ENCODE data around the gene CFAP20DC.
"Not testable (repeated sequence)": the region's sequence is repeated elsewhere in the genome, so short reads cannot be mapped to it uniquely, and the experiment has no call there.

The CFAP20DC gene

DNA sequence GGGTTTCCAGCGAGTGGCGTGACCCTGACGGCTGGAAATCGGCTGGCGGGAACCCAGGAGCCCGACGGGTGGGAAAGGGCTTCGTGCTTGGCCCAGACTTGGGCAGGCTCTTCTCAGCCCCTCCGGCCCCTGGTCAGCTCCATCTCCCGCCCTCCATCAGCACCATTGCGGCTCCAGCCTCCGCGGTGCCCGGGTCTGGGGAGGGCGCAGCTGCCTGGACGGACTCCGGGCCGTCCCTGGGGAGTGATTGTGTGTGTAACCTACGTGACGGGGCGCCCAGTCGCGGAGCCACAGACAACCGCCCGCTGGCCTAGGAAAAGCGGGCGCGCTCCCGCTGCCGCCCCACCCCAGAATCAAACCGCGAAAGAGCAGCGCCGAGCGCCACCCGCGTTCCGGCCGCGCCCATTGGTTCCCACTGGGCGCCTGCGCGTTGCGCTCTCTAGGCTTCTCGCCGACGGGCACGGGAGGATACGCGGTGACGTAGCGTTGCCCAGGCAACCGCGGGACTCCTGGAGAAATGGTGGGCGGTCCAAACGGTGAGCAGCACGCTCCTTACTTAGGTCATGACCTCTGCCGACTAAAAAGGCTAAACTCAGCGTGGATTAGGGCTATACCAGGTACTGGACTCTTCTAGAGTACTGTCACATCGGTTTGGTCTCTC lies at the start of gene CFAP20DC:
Gene CFAP20DC (minus strand): TSS at position 355 of the 661 bp plus-strand sequence. CDS start 394 bp downstream, outside the sequence.
- peak; percentile 63 to 87 (median 84) for DNase-seq

DNA sequence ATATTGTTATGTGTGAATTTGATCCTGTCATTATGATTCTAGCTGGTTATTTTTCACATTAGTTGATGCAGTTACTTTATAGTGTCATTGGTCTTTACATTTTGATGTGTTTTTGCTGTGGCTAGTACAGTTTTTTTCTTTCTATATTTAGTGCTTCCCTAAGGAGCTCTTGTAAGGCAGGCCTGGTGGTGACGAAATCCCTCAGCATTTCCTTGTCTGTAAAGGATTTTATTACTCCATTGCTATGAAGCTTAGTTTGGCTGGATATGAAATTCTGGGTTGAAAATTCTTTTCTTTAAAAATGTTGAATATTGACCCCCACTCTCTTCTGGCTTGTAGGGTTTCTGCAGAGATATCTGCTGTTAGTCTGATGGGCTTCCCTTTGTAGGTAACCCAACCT lies 48.7 kb upstream of the CFAP20DC start:
- DNase-seq, result not testable (repeated sequence)

DNA sequence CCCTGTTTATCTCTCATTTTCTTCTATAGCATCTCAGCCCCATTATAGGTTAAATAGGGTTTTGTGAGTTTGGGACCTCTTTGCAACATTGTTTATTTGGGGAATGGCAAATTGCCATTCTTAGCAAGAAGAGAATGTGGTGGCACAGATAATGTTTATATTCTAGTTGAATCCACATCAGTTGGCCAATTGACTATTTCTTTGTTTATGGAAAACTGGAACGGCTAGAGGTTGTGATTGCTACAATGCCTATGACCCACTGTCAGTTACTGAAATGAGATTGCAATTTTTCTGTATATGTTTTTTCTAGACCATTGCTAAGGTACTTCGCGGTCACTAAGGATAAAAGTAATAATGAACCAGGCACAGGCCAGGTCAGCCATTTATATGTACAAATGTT lies 44.6 kb upstream of the CFAP20DC start:
- no peak for DNase-seq

DNA sequence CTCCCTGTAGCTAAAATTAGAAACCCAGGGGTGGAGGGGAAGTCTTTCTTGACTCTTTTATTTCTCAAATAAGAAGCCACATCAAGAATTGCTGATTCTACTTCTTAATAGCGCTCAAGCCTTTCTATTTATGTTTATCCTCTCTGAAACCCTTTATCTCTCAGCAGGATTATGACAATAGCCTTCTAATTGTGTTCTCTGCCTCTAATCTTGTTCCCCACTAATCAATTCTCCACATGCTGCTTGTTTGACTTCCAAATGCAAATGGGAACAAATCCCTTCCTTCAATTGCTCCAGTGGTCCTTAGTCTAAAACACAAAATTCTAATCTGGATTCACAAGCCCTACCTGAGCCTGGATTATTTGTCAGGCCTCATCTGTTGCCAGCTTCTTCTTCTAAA lies 43.7 kb upstream of the CFAP20DC start:
- DNase-seq, result no peak

DNA sequence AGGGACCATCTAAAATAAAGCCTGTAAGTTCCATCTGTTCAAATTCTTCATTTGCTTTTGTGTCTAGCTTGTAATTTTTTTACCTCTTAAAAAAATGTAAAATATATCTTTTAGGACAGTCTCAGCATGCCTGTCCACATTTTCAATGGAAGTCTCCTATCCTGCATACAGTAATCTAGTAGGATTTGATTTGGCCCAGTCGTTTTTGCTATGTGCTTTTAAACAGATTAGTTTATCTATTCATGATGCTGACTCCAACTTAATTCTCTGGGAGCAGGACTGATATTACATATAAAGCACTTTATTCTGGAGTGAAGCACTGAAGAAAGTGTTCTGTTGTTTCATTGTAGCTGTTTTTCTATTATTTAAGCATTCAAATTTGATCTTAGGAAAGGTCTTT lies 38.9 kb upstream of the CFAP20DC start:
- no peak for DNase-seq

DNA sequence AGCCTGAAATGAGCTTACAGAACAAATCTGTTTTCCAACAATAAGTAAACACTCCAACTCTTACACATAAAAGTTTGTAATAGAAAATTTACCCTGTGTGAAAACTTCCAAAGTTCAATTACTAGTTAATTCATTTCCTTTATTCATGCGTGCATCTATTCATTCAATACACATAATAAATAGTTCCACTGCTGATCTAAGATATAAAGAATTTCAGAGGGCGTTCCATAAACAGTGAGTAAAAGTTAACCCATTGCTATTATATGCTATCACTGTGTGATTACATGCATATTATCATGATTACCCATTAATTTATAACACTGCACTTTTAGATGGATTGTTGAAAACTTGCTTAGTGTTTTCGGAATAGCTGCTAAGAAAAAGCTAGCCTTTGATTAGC lies 36.2 kb upstream of the CFAP20DC start:
- no peak for DNase-seq

DNA sequence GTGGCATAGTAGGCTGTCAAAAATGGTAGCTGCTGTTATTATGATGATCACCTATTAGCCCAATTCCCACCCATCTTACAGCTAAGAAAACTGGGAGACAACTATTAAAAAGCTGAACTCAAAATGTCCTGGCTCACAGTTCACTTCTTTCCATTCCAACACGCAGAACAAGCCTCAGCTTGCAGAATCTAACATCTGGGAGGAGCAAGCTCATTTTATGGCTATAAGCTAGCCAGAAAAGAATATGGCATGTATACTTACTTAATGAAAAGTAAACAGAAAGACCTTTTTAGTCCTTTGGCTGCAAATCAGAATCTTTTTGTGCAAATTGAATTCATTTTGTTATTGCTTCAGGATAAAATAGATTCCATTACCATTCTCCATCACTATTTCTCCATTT lies 34.8 kb upstream of the CFAP20DC start:
- DNase-seq, result no peak

DNA sequence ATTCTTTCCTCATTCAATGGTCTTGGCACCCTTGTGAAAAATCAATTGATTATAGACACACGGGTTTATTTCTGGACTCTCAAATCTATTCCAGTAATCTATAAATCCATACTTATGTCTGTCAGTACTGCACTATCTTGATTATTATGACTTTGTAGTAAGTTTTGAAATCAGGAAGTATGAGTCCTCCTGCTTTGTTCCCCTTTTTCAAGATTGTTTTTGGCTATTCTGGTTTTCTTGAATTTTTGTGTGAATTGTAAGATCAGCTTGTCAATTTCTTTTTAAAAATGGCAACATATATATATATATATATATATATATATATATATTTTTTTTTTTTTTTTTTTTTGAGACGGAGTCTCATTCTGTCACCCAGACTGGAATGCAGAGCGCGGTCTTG lies 32.3 kb upstream of the CFAP20DC start:
- DNase-seq, result no peak

DNA sequence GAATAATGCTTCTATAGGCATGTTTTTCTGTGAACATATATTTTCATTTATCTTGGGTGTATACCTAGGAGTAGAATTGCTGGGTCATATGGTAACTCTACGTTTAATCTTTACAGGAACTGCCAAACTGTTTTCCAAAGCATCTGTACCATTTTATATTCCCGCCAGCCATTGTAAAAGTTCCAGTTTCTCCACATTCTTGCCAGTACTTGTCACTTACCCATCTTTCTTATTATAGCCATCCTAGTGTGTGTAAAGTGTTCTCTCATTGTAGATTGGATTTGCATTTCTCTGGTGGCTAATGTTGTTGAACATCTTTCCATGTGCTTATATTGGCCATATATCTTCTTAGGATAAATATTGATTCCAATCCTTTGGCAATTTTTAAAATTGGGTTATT lies 31.2 kb upstream of the CFAP20DC start:
- DNase-seq, result no peak

DNA sequence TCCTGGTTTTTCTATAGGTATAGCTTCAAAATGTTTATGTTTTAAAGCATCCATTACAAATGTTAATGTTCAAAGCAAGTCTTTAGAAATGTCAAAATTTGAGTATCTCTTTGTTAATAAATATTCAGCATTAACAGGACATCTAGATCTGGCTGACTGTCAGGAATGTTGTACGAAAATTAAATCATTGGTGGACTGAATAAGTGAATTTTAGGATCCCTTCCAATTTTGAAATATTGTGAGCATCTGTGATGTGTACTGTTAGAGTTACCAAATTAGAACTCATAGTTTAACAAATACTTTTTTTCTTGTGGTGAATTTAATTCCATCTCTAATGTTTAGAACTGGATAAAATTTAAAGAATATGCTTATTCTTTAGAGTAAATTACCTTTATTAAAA lies 30.1 kb upstream of the CFAP20DC start:
- no peak for DNase-seq

DNA sequence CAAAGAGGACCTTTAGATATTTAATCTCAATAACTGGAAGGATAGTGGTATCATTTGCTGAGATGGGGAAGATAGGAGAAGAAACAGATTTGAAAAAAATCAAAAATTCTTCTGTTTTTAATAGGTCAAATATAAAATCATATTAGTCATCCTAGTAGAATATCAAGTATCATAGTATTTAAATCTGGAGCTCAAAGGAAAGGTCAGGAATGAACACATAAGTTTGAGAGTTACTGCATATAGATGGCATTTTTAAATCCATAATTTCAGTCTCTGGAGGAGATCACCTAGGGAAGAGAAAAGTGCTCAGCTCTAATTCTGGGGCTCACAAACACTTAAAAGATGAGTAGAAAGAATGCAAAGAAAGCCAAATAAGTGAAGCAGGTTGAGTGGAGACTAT lies 24.9 kb upstream of the CFAP20DC start:
- no peak for DNase-seq

DNA sequence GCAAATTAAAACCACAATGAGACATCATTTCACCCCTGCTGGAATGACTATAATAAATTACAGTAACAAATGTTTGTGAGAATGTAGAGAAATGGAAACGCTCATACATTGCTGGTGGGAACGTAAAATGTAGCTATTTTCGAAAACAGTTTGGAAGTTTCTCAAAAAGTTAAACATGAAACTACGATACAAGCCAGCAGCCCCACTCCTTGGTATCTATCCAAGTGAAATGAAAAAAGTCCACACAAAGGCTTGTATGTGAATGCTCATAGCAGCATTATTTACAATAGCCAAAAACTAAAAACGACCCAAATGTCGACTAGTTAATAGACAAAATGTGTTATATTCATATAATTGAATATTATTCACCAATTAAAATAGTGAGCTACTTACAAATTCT lies 22.9 kb upstream of the CFAP20DC start:
- no peak for DNase-seq

DNA sequence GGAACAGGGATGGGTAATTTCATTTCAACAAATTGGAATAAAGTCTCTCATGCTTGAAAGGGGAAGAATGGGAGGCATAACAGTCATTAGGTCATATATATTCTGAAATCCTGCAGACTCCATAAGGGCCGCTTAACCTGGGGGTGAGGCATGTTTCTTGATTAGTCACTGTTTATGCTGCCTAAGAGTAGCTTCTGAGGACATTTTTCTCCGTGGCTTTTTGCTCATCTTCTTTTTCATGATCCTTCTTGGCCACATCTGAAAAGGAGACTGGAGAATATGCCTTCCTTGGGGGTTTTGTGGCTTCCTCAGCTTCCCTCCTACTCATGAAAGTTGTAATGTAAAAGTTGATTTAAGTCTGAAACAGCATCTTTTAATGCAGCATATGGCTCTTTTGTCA lies 20.0 kb upstream of the CFAP20DC start:
- DNase-seq, result no peak

DNA sequence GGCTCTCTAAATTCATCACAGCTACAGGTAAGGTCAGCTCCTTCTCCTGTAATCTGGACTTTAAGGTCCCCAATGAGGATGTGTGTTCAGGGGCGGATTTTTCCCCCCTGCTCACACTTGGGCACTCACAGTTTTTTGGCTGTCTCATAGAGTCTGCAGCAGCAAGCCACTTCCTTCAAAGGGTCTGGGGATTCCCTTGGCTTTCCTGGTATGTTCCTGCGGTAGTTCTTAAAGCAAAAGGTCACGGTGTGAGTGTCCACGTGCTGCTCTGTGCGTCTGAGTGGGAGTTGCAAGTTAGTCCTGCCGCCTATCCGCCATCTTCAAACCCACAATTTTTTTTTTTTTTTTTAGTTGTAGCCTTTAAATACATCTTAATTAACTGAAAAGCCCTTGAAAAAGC lies 15.4 kb upstream of the CFAP20DC start:
- no peak for DNase-seq

DNA sequence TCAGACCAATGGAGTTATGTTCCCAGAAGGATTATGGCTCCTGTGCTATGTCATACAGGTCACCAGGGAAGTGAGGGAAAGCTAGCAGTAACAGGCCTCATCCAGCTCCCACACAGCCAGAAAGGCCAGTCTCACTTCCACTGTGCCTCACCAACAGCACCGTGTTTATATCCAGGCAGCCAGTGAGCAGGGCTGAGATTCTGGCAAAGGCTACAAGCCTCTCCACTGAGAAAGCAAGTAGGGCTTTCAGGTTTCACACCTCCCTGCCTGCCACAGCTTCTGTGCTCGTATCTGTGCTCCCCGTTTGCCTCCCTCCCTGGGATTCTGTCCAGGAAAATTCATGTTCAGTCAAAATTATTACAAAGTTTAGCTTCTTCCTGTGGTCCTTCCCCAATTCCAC lies 14.9 kb upstream of the CFAP20DC start:
- DNase-seq, result no peak

DNA sequence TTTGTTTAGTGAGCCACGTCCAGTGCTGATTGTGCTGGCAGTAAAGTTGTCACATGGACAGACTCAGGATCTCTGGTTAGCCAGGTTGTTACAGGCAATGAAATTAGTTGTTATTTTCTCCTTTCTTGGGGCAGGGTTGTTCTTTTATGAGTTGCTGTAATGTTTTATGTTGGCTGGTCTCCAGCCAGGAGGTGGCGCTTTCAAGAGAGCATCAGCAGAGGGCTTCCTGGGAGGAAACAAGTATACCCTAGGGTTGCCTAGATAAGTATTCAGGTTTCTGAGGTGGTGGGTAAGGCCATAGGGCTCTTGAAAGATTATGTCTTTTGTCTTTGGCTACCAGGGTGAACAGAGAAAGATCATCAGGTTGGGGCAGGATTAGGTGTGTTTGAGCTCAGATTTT lies 14.5 kb upstream of the CFAP20DC start:
- no peak for DNase-seq

DNA sequence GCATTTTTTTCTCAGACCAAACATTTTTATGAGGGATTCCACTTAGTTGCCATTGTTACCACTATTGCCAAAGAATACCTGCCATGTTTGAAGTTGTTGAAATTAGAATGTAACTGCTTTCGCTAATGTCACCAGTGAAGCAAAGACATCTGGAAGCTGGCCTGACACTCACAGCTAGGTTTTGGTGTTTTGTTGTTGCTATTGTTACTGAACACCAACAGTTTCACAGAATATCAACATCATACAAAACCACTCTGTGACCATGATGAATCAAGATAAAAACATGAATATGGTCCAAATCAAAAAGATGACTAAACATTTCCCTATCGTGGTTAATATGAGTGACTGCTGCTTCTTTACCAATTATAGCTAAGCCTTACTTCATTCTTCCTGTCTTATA lies 6.9 kb upstream of the CFAP20DC start:
- no peak for DNase-seq

DNA sequence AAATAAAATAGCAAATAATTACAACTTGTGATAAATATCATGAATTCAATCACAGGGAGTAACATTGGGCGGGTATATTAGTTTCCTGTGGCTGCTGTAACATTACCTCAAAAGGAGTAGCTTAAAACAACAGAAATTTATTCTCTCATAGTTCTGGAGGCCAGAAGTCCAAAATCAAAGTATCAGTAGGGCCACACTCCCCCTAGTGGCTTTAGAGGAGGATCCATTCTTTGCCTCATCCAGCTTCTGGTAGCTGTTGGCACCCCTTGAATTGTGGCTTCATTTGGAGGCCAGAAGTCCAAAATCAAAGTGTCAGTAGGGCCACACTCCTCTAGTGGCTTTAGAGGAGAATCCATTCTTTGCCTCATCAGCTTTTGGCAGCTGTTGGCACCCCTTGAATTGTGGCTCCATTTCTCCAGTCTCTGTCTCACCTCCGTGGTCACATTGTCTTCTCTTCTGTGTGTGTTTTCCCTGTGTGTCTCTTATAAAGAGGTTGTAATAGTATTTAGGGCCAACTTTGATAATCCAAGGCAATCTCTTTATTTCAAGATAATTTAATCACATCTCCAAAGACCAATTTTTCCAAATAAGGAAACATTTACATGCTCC lies 3.1 kb upstream of the CFAP20DC start:
- peak in 1 of 6 experiments; percentile 2 for DNase-seq

DNA sequence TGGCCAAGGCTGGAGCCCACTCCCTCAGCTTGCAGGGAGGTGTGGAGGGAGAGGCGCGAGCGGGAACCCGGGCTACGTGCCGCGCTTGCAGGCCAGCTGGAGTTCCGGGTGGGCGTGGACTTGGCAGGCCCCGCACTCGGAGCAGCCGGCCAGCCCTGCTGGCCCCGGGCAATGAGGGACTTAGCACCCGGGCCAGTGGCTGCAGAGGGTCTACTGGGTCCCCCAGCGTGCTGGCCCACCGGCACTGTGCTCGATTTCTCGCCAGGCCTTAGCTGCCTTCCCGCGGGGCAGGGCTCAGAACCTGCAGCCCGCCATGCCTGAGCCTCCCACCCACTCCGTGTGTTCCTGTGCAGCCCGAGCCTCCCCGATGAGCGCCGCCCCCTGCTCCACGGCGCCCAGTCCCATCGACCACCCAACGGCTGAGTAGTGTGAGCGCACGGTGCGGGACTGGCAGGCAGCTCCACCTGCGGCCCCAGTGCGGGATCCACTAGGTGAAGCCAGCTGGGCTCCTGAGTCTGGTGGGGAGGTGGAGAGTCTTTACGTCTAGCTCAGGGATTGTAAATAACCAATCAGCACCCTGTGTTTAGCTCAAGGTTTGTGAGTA lies 1.1 kb upstream of the CFAP20DC start:
- not testable (repeated sequence) for DNase-seq

DNA sequence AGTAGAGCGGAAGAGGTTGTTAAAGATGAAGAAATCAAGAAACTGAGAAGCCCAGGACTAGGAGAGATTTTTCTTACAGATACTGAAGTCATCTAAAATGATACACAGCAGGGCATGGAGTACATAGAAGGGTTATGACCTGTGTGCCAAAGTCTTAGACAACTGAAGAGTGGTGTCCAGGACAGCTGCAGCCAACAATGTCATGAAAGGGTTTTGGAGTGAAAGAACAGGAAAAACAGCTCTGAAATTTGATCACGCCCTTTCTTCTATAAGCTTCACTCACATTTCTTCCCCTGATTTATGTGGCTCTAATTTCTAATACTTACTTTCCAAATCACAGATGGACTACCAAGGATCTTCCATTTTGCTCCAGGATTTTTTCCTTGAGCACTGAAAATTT lies 3.0 kb downstream of the CFAP20DC start:
- DNase-seq, result no peak

DNA sequence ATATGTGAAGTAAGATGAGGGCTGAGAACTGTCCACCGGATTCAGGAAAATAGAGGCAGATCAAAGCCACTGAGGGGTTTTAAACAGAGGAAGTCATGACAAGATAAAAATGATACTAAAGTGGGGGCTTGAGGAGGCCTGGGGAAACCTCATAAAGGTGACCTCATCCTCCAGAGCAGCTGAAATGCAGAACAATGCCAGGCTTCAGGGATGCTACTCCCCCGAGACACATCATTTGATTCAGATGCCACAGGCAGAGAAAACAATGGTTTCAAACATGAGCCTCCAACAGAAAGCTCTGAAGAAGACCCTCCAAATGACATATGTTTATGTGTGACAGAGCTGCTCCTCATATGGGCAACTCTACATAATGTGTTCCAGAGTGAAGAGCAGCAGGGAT lies 6.4 kb downstream of the CFAP20DC start:
- no peak for DNase-seq

DNA sequence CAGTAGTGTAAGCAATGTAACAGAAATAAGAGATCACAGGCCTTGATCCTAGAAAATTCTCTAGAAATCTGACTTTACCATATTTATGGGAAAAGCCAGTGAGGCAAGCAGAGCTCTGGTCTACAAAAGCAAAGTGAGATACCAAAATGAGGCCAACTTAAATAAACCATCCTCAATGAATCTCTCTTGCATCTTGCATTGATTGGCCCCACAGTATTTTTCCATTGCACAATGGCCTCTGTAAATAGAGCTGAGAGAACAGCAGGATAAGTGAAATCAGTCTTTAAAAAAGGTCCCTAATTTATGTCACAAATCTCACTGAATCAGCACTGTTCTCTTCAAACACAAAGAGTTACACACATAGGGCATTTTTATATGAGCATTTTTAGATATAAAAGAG lies 8.9 kb downstream of the CFAP20DC start:
- no peak for DNase-seq

DNA sequence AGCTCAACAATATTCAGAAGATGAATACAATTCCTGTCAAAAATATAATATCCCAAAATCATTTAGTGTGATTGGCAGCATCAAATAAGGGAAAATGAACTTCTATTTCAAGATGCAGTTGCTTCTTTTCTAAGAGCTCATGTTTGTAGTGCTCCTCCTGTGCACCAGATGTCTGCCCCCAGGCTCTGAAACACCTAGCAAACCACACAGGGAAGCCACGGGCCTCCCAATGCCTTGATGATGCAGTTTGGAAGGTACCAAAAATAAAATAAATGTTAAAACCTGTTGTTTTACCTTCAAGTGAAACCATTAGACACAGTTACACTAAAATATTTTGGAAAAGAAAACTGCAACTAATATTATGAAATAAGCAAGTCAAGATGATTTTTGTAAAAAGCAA lies 22.2 kb downstream of the CFAP20DC start:
- no peak for DNase-seq

DNA sequence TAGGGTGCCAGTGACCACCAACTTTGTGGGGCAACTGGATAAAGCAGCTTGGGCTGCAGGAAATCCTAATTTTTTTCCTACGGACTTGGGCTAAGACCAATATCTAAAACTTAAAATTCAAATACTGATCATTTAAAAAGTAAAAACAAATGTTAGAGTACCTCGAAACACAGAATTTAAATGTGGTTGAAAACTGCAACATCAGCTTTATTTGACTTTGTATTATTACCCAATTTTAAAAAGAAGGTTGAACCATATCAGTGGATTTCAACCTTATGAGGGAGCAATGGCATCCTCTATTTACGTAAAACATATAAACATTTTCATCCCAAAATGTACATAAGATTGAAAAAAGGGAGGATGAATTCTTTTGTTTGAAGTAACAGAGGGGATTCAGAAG lies 26.2 kb downstream of the CFAP20DC start:
- no peak for DNase-seq

DNA sequence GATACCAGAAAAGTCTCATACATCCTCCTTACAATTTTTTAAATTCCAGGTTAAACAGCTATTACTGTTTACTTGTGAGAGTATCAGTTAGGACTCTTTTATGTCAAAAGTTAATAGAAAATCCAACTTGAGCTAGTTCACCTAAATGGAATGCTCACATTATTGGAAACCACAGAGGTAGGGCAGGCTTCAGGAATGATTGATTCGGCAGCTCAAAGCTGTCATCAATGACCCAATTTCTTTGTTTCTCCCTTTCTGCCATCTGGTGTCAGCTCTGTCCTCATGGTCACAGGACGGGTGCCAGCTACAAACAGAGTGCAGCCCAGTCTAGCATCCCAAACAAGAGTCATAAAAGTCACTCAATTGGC lies 32.2 kb downstream of the CFAP20DC start:
- DNase-seq, result no peak

Measured in stimulated activated naive CD4-positive, alpha-beta T cell (primary cell).